GM19372 (cell line): ENCODE data around the gene TSEN2.
"Not testable (repeated sequence)": the region's sequence is repeated elsewhere in the genome, so short reads cannot be mapped to it uniquely, and the experiment has no call there.

ENCODE experiments used
- ATAC-seq: cut with Tn5 transposase; IDR thresholded peaks from one replicate; pipeline ENCODE4 v1.9.1; 2021; ENCODE audit warnings: mild to moderate bottlenecking, low read depth, moderate library complexity; ENCODE audit not compliant: unreplicated experiment

TSEN2 gene

GRCh38 chr3:12451960-12452359 lies 32.3 kb upstream of the TSEN2 start:
- ATAC-seq, result no peak

- no peak for ATAC-seq
These were observed 31.6 kb upstream of the TSEN2 start for GRCh38 chr3:12452361-12453330.

GRCh38 chr3:12454076-12454815 lies 30.0 kb upstream of the TSEN2 start:
- no peak for ATAC-seq

GRCh38 chr3:12454816-12455121 lies 29.5 kb upstream of the TSEN2 start:
- ATAC-seq, result no peak

- no peak for ATAC-seq
These were observed 28.5 kb upstream of the TSEN2 start for GRCh38 chr3:12455740-12456139.

DNA sequence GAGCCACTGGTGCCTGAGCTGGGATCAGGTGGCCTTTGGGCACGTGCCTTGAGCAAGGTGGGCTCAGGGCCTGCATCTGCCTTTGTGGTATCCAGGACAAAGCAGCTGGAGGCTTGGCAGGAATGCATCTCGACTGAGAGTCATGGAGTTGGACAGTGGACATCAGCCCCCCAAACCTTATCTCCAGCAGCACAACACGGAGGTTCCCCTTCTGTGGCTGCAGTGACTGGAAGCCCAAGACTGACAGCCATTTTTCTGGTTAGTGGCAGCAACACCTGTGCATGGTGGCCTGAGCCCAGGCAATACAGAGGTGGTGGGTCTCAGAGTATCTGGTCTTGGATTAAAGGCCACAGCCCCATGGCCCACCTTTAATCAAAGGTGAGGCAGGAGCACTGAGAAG lies 27.8 kb upstream of the TSEN2 start:
- no peak for ATAC-seq

GRCh38 chr3:12457380-12457779 lies 26.9 kb upstream of the TSEN2 start:
- ATAC-seq, result not testable (repeated sequence)

DNA sequence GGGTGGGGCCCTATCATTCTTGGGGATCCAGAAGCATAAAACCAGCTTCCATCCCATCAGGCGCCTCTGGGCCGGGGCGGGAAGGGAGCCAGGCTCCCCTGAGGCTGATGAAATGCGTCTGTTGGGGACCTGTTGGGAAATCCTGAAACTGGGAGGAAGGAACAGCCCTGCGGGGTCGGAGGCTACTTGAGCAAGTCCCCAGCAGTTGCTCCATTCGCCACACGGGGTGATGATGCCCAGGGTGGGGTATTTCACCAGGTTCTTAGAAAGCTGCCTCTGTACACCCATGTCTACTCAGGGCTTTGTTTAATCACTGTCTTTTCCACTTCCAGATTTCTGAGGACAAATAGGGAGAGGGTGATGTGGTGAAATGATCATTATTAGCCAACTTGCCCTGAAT lies 25.4 kb upstream of the TSEN2 start:
- no peak for ATAC-seq

- no peak for ATAC-seq
These were observed 24.2 kb upstream of the TSEN2 start for GRCh38 chr3:12460127-12460526.

GRCh38 chr3:12461097-12461649 lies 23.1 kb upstream of the TSEN2 start:
- ATAC-seq, result no peak

GRCh38 chr3:12462159-12462947 lies 21.9 kb upstream of the TSEN2 start:
- ATAC-seq, result no peak

GRCh38 chr3:12463686-12464085 lies 20.6 kb upstream of the TSEN2 start:
- no peak for ATAC-seq

GRCh38 chr3:12464181-12464580 lies 20.1 kb upstream of the TSEN2 start:
- ATAC-seq, result no peak

GRCh38 chr3:12465151-12465835 lies 19.0 kb upstream of the TSEN2 start:
- no peak for ATAC-seq

DNA sequence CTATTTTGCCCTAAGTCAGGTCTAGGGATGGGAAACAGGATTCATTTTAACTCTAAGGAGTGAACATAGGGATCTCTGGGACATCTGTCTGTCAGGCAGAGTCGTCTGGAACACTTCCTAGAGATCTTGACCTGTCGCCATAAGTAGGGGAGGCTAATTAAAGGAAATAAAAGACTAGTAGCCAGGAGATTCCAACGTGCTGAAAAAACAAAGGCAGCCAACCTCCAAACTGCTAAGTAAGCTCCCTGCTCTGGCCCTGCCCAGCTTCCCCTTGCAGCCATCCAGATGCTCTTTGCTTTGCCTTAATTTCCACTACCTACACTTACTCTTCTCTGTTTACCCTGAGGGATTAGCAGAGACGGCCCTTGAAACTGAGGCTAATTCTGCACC lies 18.4 kb upstream of the TSEN2 start:
- no peak for ATAC-seq

GRCh38 chr3:12467746-12468145 lies 16.5 kb upstream of the TSEN2 start:
- no peak for ATAC-seq

DNA sequence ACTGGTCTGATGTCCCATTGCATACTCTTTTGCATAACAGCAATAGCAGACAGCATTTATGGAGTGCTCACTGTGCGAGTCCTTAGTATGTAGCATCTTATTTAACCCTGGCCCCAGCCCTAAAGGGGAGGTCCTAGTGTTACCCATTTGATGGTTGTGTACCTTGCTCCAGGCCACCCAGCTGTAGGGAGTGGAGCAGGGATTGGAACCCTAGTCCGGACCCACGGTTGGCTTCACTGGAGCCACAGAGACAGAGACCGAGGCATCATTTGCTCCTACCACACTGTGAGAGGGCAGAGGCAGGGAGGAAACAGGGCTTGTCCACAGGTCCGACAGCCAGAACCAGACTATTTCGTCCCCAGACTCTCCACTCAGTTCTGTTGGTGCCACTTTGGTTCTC lies 16.0 kb upstream of the TSEN2 start:
- ATAC-seq, result no peak

DNA sequence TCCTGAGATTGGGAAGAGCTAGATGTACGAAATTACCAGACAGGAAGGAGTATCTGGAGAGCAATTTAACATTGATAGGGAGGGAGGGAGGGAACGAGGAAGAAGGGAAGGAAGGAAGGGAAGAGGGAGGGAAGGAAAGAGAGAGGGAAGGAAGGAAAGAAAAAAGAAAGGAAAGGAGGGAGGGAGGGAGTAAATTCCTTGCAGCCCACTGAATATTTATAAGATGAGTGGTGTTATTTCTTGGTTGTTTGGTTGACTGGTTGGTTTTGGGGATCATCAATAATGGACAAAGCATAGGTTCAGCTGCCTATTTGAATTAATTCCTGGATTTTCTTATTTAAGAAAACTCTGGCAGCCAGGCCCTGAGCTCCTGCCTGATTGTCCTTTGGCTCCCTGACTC lies 15.5 kb upstream of the TSEN2 start:
- ATAC-seq, result no peak

GRCh38 chr3:12469222-12469621 lies 15.1 kb upstream of the TSEN2 start:
- not testable (repeated sequence) for ATAC-seq

GRCh38 chr3:12470111-12470510 lies 14.2 kb upstream of the TSEN2 start:
- ATAC-seq, result no peak
